IMR-90 (cell line): ENCODE data around the gene RPS6KA2. TPM values are rescaled to one million over a fixed set of nuclear protein-coding genes. Genes with fewer than 3 reads are reported as not detected.

Source experiments
- ATAC-seq: fragments of 200-7000 bp; cut with Tn5 transposase; 2 replicates; pipeline ENCODE4 v1.9.1; 2020; ENCODE audit warnings: low read depth, mild to moderate bottlenecking, moderate library complexity
- BruUV-seq: library from RNA; stranded (reverse); fragments of 400-500 nt; replicated peaks from 2 replicates; lab custom pipeline; 2021; lab: Mats Ljungman, UMichigan
- CTCF ChIA-PET: fragments of 300-600 bp; formaldehyde crosslinking; extraction: SDS; loops from one replicate; lab custom pipeline; 2021; ENCODE audit warnings: antibody characterized with exemption; lab: Yijun Ruan, JAX
- POLR2A ChIA-PET: fragments of 300-600 bp; sonication (Branson Sonifier 250); formaldehyde crosslinking; loops from one replicate; lab custom pipeline; 2022; ENCODE audit warnings: antibody characterized with exemption; ENCODE audit not compliant: unreplicated experiment; lab: Charles Lee
- DNase-seq: peaks from one replicate; pipeline ENCODE4 v3.0.0; 2013
- H2AFZ ChIP-seq: replicated peaks from 2 replicates; pipeline ENCODE3; 2013; ENCODE audit warnings: low read length, mild to moderate bottlenecking; ENCODE audit not compliant: poor library complexity
- H2AK5ac ChIP-seq: 2 replicates; pipeline ENCODE4 v1.6.1; 2013; ENCODE audit warnings: low read depth, low read length, inconsistent platforms
- H2AK9ac ChIP-seq: replicated peaks from 2 replicates; pipeline ENCODE3; 2013; ENCODE audit warnings: mild to moderate bottlenecking, low read depth, low read length, moderate library complexity; ENCODE audit not compliant: poor library complexity
- H2BK120ac ChIP-seq: 2 replicates; pipeline ENCODE4 v1.6.1; 2013; ENCODE audit warnings: low read depth, low read length, inconsistent platforms
- H2BK15ac ChIP-seq: 3 replicates; pipeline ENCODE4 v1.6.1; 2013; ENCODE audit warnings: low read depth, low read length, inconsistent platforms
- H2BK20ac ChIP-seq: 2 replicates; pipeline ENCODE4 v1.6.1; 2013; ENCODE audit warnings: low read depth, mild to moderate bottlenecking, inconsistent platforms, low read length, moderate library complexity
- H2BK5ac ChIP-seq: 2 replicates; pipeline ENCODE4 v1.6.1; 2013; ENCODE audit warnings: mild to moderate bottlenecking, low read depth, low read length, inconsistent platforms; ENCODE audit not compliant: poor library complexity, severe bottlenecking
- H3K14ac ChIP-seq: replicated peaks from 2 replicates; pipeline ENCODE4 v1.6.1; 2013; ENCODE audit warnings: low read depth, low read length, inconsistent platforms
- H3K18ac ChIP-seq: 2 replicates; pipeline ENCODE4 v1.6.1; 2013; ENCODE audit warnings: low read depth, low read length, control low read depth
- H3K23ac ChIP-seq: 2 replicates; pipeline ENCODE4 v1.6.1; 2013; ENCODE audit warnings: low read depth, low read length, inconsistent platforms
- H3K27ac ChIP-seq: 2 replicates; pipeline ENCODE4 v1.5.1; 2013; ENCODE audit warnings: mild to moderate bottlenecking, control low read depth, low read length; ENCODE audit not compliant: insufficient read depth
- H3K27me3 ChIP-seq: 2 replicates; pipeline ENCODE4 v1.6.1; 2013; ENCODE audit warnings: low read length; ENCODE audit not compliant: control insufficient read depth, insufficient read depth
- H3K36me3 ChIP-seq: 2 replicates; pipeline ENCODE4 v1.6.1; 2013; ENCODE audit warnings: low read length, mixed read lengths; ENCODE audit not compliant: control insufficient read depth, insufficient read depth
- H3K4ac ChIP-seq: 2 replicates; pipeline ENCODE4 v1.6.1; 2013; ENCODE audit warnings: low read depth, low read length, inconsistent platforms
- H3K4me1 ChIP-seq: 2 replicates; pipeline ENCODE4 v1.6.1; 2013; ENCODE audit warnings: low read length, mixed read lengths; ENCODE audit not compliant: control insufficient read depth, insufficient read depth
- H3K4me2 ChIP-seq: 2 replicates; pipeline ENCODE4 v1.6.1; 2013; ENCODE audit warnings: low read depth, mild to moderate bottlenecking, control low read depth, low read length, moderate library complexity
- H3K4me3 ChIP-seq: 2 replicates; pipeline ENCODE4 v1.5.1; 2013; ENCODE audit warnings: low read depth, mild to moderate bottlenecking, control low read depth, low read length, moderate library complexity; ENCODE audit not compliant: insufficient read depth
- H3K56ac ChIP-seq: 2 replicates; pipeline ENCODE4 v1.6.1; 2013; ENCODE audit warnings: low read length, inconsistent platforms; ENCODE audit not compliant: insufficient read depth; ENCODE audit errors: extremely low read depth
- H3K79me1 ChIP-seq, 2 experiments: 2 replicates each; pipeline ENCODE4 v1.6.1; 2013; ENCODE audit warnings: low read length in 2 of 2, inconsistent platforms in 1 of 2, low read depth in 1 of 2
- H3K9ac ChIP-seq: 2 replicates; pipeline ENCODE4 v1.6.1; 2013; ENCODE audit warnings: low read depth, low read length, control low read depth
- H3K9me1 ChIP-seq: 2 replicates; pipeline ENCODE4 v1.6.1; 2013; ENCODE audit warnings: low read length, inconsistent platforms; ENCODE audit not compliant: insufficient read depth
- H3K9me3 ChIP-seq: 2 replicates; pipeline ENCODE4 v1.6.1; 2013; ENCODE audit warnings: low read length; ENCODE audit not compliant: control insufficient read depth, insufficient read depth
- H4K20me1 ChIP-seq: 2 replicates; pipeline ENCODE4 v1.6.1; 2013; ENCODE audit warnings: low read length, inconsistent platforms; ENCODE audit not compliant: insufficient read depth
- H4K5ac ChIP-seq: 2 replicates; pipeline ENCODE4 v1.6.1; 2013; ENCODE audit warnings: mild to moderate bottlenecking, low read depth, low read length, control low read depth
- H4K8ac ChIP-seq, 2 experiments: 2 replicates each; pipeline ENCODE4 v1.6.1; 2013; ENCODE audit warnings: low read depth in 2 of 2, low read length in 2 of 2, control low read depth in 1 of 2, inconsistent platforms in 1 of 2
- H4K91ac ChIP-seq: 2 replicates; pipeline ENCODE4 v1.6.1; 2013; ENCODE audit warnings: low read depth, low read length, inconsistent platforms; ENCODE audit not compliant: insufficient read depth
- CEBPB ChIP-seq: IDR thresholded peaks from 2 replicates; pipeline ENCODE4 v1.6.1; 2012; ENCODE audit warnings: low read depth, low read length, improper control_type of control experiment
- CHD1 ChIP-seq: IDR thresholded peaks from 2 replicates; pipeline ENCODE4 v1.6.1; 2012; ENCODE audit warnings: low read depth, low read length, improper control_type of control experiment
- MAFK ChIP-seq: IDR thresholded peaks from 2 replicates; pipeline ENCODE4 v1.6.1; 2012; ENCODE audit warnings: low read depth, low read length, improper control_type of control experiment
- MAZ ChIP-seq: IDR thresholded peaks from 2 replicates; pipeline ENCODE4 v1.6.1; 2012; ENCODE audit warnings: low read depth, mild to moderate bottlenecking, low read length, improper control_type of control experiment, moderate library complexity, borderline replicate concordance
- NFE2L2 ChIP-seq: fragments of 150-350 bp; IDR thresholded peaks from 2 replicates; pipeline ENCODE4 v1.6.1; 2016; ENCODE audit warnings: low read depth, mild to moderate bottlenecking, low read length
- POLR2A ChIP-seq: IDR thresholded peaks from 2 replicates; pipeline ENCODE4 v1.6.1; 2012; ENCODE audit warnings: mild to moderate bottlenecking, low read depth, low read length
- RAD21 ChIP-seq: IDR thresholded peaks from 2 replicates; pipeline ENCODE4 v1.6.1; 2012; ENCODE audit warnings: low read length, improper control_type of control experiment
- WGBS, 2 experiments: methylation state at CpG; one replicate each; pipeline versions ENCODE4 v1.1.5 to v1.1.7; 2013; ENCODE audit warnings: missing lambda C conversion rate in 2 of 2; ENCODE audit not compliant: insufficient read length in 1 of 2; ENCODE audit errors: extremely low coverage in 2 of 2; 5-methylcytosine and 5-hydroxymethylcytosine counted together
- dilution Hi-C: fragments of 300-500 bp; cut with HindIII; formaldehyde crosslinking; loops from one replicate; pipeline ENCODE4 v1.14.3; 2018; ENCODE audit warnings: low sequenced_read_pairs; ENCODE audit not compliant: unreplicated experiment
- in situ Hi-C: fragments of 300-500 bp; cut with MboI; formaldehyde crosslinking; loops from 3 replicates; pipeline ENCODE4 v1.14.3; 2019; ENCODE audit warnings: low sequenced_read_pairs, inconsistent platforms, mixed read lengths
- intact Hi-C: fragments of 100-400 bp; cut with micrococcal nuclease; formaldehyde crosslinking; loops from 2 replicates; pipeline ENCODE4 v1.10.0; 2022
- polyA plus RNA-seq, 3 experiments: library from polyadenylated mRNA; depleted of rRNA; stranded (reverse); fragments of >200 nt; gene quantifications; 2 replicates each; pipeline ENCODE4 v1.2.3, GENCODE V29; 2012; ENCODE audit warnings: low replicate concordance in 1 of 3
- total RNA-seq: library from RNA; depleted of rRNA; stranded (reverse); fragments of >200 nt; gene quantifications from 2 replicates; pipeline ENCODE4 v1.2.3, GENCODE V29; 2012
- TF ChIP-seq, protein P1 (sequence below): conservative IDR thresholded peaks from 2 replicates; pipeline ENCODE4 v1.5.1; 2012; ENCODE audit warnings: mild to moderate bottlenecking, low read depth, low read length, improper control_type of control experiment
- TF ChIP-seq, protein P2 (sequence below): fragments of 150-350 bp; IDR thresholded peaks from 2 replicates; pipeline ENCODE4 v1.6.1; 2017; ENCODE audit warnings: mild to moderate bottlenecking, antibody characterized with exemption, low read length, low read depth

The RPS6KA2 gene
- total and polyA plus RNA-seq, 2 of the 4 experiments (the other 2 are of a cell fraction): 26.9 to 31.3 TPM

DNA sequence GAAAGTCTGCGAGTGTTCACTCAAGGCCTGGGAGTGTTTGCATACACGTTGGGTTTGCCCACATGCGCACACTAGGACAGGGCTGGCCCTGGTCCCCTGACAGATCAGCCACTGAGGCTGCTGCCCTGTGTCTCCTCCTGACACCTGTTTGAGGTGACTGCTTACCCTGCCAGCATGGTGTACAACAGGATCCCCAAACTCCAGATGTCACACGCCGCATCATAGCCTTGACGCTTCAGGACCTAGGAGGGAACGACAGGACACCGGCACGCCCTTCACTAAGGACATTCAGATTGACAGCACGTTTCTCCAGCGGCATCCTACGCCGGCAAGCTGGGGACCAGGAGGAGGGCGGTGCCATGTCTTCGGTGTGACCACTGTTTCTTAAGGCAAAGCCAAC, 207.3 kb downstream of the RPS6KA2 start:
- Histone ChIP-seq H3K23ac (no peak overlapping the region), H3K36me3 (peaks cover 71% of the 10 kb centered on the region), H3K9ac (no peak overlapping the region), H4K20me1 (peaks cover 3% of the 10 kb centered on the region; the same call in 1 of the 2 replicates), H3K4me2 (no peak overlapping the region), H2AK9ac (no peak overlapping the region), H3K9me1 (peaks cover 20% of the 10 kb centered on the region), H3K79me1 (0 out of 4 replicates have a peak, but pooled peaks cover 0 to 8% of the 10 kb centered on the region in 2 experiments), H3K4me1 (no peaks in the 10 kb centered on the region), H2BK20ac (no peak overlapping the region), H4K5ac (no peak overlapping the region), H3K14ac (no peak overlapping the region), H3K56ac (no peak overlapping the region), H3K18ac (no peak overlapping the region), H3K4me3 (no peak overlapping the region), H4K8ac (no peak overlapping the region), H3K27me3 (no peaks in the 10 kb centered on the region), H2AK5ac (no peak overlapping the region), H2BK5ac (no peak overlapping the region), H4K91ac (no peak overlapping the region), H2AFZ (no peak overlapping the region), H2BK120ac (no peak overlapping the region), H3K9me3 (no peaks in the 10 kb centered on the region), H3K4ac (no peak overlapping the region), H3K27ac (no peak overlapping the region), H2BK15ac (no peak overlapping the region)
- ChIA-PET CTCF (no interaction called here), POLR2A (no interaction called here)
- TF ChIP-seq MAZ (no peak), MAFK (no peak), CHD1 (no peak), POLR2A (no peak), NFE2L2 (no peak), CEBPB (no peak), RAD21 (no peak)
- TF ChIP-seq, protein P1, sequence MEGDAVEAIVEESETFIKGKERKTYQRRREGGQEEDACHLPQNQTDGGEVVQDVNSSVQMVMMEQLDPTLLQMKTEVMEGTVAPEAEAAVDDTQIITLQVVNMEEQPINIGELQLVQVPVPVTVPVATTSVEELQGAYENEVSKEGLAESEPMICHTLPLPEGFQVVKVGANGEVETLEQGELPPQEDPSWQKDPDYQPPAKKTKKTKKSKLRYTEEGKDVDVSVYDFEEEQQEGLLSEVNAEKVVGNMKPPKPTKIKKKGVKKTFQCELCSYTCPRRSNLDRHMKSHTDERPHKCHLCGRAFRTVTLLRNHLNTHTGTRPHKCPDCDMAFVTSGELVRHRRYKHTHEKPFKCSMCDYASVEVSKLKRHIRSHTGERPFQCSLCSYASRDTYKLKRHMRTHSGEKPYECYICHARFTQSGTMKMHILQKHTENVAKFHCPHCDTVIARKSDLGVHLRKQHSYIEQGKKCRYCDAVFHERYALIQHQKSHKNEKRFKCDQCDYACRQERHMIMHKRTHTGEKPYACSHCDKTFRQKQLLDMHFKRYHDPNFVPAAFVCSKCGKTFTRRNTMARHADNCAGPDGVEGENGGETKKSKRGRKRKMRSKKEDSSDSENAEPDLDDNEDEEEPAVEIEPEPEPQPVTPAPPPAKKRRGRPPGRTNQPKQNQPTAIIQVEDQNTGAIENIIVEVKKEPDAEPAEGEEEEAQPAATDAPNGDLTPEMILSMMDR: no peak
- TF ChIP-seq, protein P2, sequence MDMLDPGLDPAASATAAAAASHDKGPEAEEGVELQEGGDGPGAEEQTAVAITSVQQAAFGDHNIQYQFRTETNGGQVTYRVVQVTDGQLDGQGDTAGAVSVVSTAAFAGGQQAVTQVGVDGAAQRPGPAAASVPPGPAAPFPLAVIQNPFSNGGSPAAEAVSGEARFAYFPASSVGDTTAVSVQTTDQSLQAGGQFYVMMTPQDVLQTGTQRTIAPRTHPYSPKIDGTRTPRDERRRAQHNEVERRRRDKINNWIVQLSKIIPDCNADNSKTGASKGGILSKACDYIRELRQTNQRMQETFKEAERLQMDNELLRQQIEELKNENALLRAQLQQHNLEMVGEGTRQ: no peak
- dilution Hi-C loops: no loop called here
- no TSS peak for BruUV-seq
- WGBS, 2 experiments: 96% methylated on average over 9 of the region's 15 CpGs; no CpG with 5 or more reads in 1 of the 2 experiments
- DNase-seq: no peak
- no peak for ATAC-seq
- intact Hi-C loops: no loop called here
- in situ Hi-C loops: no loop called here
